Cerebellar cortex (tissue), 1 donor: ENCODE measurements around the gene SPNS2.

Source experiments
- DNase-seq: peaks from one replicate; pipeline ENCODE4 v3.0.0-alpha.2; 2015; ENCODE audit warnings: low spot score

SPNS2 gene, protein sequence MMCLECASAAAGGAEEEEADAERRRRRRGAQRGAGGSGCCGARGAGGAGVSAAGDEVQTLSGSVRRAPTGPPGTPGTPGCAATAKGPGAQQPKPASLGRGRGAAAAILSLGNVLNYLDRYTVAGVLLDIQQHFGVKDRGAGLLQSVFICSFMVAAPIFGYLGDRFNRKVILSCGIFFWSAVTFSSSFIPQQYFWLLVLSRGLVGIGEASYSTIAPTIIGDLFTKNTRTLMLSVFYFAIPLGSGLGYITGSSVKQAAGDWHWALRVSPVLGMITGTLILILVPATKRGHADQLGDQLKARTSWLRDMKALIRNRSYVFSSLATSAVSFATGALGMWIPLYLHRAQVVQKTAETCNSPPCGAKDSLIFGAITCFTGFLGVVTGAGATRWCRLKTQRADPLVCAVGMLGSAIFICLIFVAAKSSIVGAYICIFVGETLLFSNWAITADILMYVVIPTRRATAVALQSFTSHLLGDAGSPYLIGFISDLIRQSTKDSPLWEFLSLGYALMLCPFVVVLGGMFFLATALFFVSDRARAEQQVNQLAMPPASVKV

DNA sequence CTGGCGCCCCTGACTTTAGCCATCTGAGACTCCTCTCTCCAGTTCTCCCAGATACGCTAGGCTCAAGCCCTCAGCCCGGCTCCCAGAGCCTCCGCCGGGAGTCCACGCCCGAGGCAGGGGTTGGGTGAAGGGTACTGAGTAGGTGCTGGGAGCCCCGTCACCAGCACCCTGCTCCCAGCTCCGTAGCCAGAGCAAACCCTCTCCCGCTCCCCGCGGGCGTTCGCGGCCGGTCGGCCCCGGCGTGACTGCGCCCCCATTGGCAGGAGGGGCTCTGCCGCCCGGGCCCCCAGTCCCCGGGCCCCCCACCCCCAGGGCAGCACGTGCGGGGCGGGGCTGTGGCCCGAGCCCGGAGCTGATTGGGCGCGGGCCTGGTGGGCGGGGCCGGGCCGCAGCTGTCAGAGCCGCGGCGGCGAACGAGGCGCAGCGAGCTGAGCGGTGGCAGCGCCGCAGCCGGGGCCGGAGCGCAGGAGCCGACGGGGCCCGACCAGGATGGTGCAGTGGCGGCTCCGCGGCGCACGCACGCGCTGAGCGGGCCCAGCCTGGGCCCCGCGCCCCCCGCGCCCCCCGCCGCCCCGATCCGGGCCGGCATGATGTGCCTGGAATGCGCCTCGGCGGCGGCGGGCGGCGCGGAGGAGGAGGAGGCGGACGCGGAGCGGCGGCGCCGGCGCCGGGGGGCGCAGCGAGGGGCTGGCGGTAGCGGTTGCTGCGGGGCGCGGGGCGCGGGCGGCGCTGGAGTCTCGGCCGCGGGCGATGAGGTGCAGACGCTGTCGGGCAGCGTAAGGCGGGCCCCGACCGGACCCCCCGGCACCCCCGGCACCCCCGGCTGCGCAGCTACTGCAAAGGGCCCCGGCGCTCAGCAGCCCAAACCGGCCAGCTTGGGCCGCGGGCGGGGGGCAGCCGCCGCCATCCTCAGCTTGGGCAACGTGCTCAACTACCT is at the start of gene SPNS2:
Gene SPNS2 (plus strand): TSS at position 421 of the 937 bp plus-strand sequence. CDS start 167 bp downstream, at position 588.
- DNase-seq = peak; percentile 42

DNA sequence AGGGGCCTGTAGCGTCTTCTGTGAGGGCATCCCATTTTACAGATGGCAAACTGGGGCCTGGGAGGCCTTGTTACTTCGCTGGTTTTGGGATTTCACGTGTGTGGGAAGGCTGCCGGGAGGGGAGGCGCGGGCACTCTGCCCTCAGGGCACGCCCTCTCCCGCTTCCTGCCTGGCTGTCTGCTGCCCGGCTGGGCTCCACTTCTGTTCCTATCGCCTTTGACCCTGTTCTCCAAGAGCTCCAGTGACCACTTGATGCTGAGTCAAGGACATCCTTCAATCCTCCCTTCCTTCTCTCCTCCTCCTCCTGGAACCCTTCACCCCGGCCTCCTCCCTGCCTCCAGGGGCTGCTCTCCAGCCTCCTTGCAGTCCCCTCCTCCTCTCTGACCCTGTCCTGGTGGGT is 48.9 kb upstream of the SPNS2 start:
- no peak for DNase-seq

DNA sequence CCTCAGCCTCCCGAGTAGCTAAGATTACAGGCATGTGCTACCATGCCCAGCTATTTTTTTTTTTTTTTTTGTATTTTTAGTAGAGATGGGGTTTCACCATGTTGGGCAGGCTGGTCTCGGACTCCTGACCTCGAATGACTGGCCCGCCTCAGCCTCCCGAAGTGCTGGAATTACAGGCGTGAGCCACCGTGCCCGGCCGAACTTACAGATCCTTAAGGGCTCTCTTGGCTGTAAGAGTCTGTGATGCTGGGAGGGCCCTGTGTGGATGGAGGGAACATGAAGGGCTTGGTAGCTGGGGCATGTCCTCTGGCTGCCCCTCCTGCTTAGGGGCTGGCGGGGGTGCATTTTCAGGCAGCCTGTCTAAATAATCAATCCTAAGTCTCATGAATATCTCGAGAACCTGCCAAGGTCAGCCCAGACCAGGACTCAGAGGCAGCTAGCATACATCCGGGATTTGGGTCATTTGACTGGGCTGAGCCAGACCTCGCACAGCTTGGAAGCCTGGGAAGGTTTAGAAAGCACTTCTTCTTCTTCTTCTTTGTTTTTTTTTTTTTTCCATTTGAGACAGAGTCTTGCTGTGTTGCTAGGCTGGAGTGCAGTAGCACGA is 47.9 kb upstream of the SPNS2 start:
- DNase-seq = no peak

DNA sequence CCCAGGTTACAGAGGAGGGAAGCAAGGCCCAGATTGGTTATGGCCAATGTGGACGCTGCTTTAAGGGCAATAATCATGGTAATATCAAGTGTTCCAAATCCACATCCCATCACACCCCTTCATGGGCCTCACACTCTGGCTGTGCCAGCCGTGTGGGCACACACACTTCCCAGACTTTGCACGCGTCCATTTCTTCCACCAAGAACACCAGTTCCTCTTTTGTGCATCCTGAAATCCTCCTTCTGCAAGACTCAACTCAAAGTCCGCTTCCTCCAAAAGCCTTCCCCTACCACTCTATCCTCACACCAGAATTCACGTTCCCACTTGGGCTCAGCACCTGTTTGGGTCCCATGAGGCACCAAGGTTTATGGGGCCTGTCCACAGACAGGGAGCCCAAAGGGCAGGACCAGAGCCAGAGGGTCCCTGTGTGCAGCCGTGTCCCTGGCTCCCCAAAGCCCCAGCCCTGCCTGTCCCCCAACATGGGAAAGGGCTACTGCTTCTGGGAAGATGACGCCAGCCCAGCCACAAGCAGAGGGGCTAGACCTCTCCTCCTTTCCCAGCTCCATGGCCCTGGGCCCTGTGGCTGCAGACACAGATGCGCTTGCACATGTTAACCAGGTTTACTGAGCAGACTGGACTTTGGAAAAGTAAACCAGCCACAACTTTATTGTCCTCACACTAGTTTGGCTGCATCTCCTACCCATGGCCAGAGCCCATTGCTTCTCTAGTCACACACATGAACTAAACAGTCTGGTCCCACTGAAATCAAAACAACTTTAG is 44.7 kb upstream of the SPNS2 start:
- DNase-seq = no peak

DNA sequence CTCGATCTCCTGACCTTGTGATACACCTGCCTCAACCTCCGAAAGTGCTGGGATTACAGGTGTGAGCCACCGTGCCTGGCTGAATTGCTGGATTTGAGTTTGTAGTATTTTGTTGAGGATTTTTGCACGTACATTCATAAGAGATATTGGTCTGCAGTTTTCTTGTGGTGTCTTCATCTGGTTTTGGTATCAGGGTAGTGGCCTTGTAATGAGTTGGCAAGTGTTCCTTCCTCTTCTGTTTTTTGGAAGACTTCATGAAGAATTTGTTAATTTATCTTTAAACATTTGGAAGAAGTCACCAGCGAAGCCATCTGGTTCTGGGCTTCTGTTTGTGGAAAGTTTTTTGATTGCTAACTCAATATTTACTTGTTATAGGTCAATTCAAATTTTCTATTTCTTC is 38.0 kb upstream of the SPNS2 start:
- no peak for DNase-seq

DNA sequence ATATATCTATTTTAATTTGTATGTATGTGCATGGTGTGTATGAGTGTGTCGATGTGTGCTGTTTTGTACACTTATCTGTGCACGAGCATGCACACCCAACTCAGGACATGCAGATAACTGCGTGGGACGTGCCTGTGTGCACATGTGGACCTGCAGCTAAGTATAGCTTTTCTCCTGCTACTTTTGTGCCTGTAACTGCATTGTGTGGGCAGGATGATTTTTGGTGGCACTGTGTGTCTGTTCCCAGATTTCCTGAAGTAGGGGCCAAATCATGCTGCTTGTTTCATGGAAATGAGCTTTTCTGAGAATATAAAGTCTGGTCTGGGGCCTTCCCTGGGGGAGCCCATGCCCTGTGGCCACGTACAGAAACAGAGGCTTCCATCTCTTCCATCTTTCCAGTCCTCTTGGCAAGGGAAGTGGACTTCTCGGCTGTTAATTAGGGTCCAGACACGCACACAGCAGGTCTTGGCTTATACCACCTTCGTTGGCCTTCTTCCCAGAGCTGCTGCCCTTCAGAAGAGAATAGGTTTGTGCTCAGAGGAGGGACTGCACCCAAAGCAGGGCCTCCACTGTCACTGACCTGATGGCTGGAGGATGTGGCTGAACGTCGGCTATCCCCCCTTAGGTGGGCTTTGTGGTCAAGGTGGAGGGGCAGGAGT is 34.7 kb upstream of the SPNS2 start:
- DNase-seq = peak; percentile 98

DNA sequence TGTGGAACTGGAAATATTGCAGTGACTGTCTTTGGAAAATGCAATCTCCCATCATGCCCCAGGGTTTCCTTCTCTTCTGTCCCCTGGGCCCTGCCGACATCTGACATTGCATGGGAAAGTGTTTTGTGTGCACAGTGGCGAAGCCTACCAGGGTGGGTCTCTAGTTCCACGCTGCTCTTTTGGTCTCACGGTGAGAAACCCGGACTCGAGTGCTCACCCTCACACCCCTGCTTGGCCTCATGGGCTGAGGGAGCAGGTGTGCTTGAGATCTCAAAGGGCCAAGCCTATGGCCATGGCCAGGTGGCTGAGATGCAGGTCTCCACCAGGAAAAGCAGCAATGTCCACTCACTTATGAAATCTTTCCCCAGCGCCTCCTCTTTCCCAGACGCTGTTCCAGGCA is 32.9 kb upstream of the SPNS2 start:
- DNase-seq = no peak

DNA sequence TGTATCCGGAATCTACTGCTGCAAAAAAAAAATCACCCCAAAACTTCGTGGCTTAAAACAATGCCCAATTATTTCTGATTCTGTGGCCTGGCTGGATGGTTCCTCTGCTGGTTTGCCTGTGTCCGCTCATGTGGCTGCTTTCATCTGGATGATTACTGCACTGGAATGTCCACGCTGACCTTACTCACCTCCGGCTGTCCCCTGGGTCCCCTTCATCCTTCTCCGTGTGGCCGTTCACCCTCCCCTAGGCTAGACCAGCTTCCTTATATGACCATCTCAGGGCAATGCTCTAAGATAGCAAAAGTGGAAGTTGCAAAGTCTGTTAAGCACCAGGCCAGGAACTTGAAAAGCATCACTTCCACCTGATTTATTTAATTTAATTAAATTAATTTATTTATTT is 31.4 kb upstream of the SPNS2 start:
- no peak for DNase-seq

DNA sequence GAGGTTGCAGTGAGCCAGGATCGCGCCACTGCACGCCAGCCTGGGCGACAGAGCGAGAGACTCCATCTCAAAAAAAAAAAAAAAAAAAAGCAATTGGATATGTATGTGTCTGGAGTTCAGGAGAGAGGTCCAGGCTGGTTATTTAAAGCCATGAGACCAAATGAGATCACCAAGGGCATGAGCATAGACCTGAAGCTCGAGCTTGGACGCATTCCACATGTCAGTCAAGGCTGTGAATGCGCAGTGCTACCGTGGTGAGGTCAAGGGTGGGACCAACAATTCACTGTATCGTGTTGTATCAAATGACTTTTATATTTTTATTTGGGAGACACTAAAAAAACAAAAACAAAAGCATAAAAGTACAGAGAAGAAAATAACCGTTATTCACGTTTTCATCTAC is 29.1 kb upstream of the SPNS2 start:
- DNase-seq = no peak

DNA sequence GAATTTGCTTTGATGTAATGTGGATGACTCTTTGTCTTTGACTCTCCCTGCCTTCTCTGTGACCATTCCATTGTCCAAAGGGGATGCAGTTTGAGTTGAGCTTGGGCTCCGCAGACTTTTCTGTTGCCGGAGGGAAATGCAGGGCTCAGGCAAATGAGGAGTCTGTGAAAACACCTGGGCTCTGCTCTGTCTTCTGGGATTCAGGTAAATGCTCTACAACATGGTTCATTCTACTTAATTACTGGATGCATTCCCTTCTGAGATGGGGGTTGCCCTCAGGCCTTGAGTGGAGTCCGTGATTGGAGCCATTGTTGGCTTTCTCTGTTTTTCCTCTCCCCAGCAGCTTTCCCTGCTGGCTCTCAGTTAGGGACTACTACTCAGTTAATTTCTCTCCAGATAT is 26.4 kb upstream of the SPNS2 start:
- no peak for DNase-seq

DNA sequence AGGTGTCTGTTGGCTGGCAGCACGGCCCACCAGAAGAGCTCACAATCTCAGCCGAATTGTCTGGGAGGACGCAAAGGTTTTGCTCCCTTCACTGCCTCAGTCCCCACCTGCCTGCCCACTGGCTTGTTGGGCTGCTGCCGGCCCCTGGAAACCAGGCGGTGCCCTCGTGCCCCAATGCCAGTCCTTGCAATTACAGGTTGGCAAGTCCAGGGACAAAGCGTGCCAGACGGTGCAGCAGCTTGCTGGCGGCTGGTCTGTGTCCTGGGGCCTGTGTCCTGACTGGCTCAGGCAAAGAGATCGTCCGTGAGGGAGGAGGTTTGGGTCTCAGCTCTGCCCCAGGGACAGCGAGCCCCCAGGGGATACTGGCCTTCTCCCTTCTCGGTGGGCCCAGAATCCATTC is 24.6 kb upstream of the SPNS2 start:
- DNase-seq = peak; percentile 92

DNA sequence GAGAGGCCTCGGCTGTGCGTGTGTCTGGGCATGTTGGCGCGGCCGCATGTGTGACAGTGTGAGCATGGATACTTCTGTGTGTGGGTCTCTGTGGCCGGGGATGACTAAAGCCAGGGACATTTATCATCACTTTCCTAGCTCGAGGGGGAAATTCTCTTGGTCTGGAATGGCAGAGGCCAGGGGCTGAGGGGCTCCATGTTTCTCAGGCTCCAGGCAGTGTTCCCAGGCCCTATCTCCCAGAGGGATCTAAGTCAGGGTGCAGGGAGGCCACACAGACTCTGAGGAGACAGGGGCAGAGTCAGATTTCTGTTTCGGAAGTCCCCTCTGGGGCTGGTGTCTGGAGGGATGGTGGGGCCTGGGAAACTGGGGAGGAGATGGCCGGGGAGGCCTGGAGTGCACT is 23.7 kb upstream of the SPNS2 start:
- DNase-seq = no peak

DNA sequence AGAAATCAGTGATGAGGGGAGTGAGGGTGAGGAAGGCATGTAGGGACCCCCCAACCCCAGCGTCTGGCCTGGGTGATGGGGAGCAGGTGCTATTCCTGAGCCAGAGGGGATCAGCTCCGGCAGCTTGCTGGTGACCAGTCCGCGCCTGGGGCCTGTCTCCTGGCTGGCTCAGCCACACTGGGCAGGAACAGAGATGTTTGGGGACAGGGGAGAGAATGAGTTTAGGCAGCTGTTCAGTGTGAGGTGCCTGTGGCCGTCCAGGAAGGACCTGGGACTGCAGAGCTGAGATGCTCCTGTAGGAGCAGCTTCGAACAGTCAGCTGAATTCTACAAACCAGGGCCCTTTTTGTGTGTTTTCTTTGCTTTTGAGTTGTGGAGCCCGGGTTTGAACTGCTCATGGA is 23.2 kb upstream of the SPNS2 start:
- no peak for DNase-seq

DNA sequence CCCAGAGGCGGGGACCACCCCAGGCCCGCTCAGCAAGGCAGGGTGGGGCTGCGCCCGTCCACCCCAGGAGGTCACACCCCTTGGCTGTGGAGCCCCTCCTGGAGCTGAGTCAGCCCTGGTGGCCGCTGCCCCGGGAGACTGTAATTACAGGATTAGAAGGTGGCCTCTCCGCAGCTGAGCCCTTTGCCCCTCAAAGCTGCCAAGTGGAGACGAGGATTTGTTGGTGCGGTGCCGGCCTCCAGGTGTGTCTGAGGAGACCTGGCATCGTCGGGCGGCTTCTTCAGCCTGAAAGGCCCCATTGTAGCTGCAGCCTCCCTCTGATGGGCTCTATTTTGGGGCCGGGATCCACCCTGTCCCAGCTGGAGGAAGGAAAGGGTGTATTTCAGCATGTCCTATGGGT is 22.7 kb upstream of the SPNS2 start:
- DNase-seq = no peak

DNA sequence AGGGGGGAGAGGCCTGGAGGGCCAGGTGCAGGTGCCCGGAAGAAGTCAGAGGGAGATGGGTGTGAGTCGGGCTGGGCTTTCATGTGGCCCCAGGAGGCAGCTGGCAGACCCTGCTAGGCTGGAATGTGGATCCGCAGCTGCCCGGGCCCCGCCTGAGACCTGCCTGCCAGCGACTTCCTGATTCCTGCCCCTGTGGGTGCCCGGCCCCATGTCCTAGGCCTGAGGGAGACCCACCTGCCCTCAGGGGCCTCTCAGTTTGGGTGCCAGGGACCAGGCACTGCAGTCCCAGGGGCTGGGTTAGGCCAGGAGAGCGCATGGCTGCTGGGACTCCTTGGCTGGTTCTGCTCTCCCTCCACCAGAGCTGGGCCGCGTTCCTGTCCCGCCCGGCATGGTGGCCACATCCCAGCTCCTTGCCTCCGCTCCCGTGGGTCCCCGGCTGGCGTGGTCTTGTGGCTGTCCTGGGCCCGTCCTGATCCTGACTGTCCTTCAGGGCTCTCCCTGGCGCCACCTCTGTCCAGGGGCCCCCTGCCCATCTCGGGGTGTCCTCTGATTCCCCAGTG is 22.1 kb upstream of the SPNS2 start:
- no peak for DNase-seq

DNA sequence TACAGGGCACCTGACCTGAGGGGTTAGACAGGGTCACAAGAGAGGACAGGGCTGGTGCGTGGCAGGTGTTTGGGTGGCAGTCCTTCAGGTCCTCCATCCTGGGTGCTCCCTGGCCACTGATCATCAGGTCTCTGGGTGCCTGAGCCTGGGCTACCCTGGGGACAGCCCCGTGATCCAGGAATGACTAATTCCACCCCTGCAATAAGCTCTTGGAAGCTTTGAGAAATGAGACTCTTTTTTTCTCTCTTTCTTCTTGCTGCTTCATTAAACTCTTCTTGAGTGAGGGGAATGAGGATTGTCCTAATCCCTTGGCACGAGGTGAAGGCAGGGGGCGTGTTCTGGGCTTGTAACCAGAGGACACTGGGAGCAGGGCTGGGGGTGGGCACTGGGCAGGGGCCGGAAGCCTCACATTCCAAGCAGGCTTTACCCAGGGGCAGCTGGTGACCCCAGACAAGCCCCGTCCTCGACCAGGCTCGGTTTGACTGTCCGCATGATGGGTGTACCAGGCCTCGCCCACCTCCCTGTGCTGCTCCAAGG is 21.4 kb upstream of the SPNS2 start:
- DNase-seq = peak; percentile 70

DNA sequence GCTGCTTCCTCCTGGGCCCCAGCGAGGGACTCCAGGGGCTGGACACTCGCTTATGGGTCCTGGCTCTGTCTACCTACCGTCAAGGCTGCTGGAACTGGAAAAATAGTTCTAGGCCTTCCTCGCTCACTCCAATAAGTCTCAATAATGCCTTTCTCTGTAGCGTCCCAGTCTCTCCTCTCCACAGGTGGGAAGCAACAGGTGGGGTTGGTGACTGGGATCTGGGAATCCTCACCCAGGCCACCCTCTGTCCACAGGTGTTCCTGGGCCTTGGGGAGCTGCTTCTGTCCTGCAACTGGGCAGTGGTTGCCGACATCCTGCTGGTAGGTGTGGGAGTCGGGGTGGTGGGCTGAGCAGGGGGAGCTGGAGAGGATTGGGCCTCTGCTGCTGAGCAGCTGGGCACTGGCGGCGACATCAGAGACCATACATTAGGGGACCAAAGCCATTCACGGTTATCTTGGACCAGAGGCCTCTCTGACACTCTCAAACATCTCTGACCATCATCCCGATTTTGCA is 20.3 kb upstream of the SPNS2 start:
- DNase-seq = no peak

DNA sequence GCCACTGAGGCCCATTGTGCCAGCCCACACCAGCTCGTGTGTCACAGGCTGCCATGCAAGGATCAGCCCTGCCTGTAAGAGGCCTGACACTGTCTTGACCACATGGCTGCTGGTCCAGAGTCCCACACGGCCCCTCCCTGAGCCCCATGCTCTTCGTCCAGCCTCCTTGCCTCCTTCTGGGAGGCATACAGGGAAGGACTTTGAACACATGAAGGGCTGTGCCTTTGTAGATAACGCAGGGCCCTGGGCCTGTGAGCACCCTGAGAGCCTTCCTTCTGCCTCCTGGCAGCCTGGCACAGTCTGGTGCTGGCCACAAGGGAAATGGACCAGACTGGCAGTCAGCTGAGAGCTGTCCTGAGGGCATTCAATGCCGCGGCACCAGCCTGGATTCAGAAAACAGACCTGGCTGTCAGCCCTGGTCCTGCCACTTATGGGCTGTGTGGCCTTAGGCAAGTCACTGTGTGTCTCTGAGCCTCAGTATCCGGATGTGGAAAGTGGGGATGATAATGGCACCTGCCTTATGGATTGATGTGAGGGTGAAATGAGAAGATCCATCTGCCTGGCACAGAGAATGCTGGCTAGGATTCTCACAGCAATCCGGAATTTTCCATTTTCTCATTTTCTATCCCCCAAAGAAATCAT is 19.2 kb upstream of the SPNS2 start:
- no peak for DNase-seq

DNA sequence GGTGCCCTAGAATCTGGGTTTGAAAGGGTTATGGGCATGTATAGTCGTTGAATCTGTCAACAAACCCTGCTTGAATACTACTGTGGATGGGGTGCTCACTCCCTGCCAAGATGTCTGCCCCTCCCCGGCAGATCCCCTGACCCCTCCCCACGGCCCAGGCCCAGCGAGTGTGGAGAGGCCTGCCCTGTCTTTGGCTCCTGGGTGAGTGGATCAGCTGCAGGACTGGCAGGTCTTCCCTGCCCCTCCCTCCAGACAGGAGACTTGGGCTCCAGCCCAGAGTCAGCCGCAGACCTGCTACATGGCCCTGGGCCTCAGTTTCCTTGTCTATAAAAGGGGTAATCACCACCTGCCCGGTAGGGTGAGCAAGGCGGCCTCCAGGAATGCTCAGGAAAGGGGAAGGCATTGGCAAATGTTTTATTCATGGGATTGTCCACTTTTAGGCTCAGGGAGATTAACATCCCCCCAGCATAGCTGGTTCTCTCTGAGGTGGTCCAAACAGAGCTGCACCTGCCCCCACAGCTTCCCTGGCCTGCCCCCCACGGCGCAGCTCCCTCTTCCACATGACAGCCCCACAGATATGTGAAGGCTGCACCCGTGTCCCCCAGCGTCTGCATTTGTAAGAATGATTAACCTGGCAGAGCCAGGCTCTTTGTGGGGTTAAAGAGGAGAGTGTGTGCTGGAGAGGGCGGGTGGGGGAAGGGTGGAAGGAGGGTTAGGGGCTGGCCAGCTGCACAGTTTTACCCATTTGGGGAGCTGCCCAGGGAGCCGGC is 18.5 kb upstream of the SPNS2 start:
- DNase-seq = no peak
